Vagina (tissue), 2 donors: ENCODE data around the gene CAMP. TPM values are rescaled to one million over a fixed set of nuclear protein-coding genes. Genes with fewer than 3 reads are reported as not detected.

ENCODE experiments used
- DNase-seq, 2 donors: peaks; one replicate each; pipeline ENCODE4 v3.0.0-alpha.2; 2017; ENCODE audit errors: extremely low spot score in 2 of 2
- H3K27ac ChIP-seq: fragments of 200-600 bp; sonication (generic); one replicate; pipeline ENCODE4 v1.5.1; 2019
- H3K27me3 ChIP-seq: fragments of 200-600 bp; sonication (generic); one replicate; pipeline ENCODE4 v1.5.1; 2019
- H3K36me3 ChIP-seq, 2 donors: fragments of 200-600 bp; sonication (generic); one replicate each; pipeline ENCODE4 v1.5.1; 2017 to 2019
- H3K4me1 ChIP-seq: fragments of 200-600 bp; sonication (generic); one replicate; pipeline ENCODE4 v1.5.1; 2019
- H3K4me3 ChIP-seq, 2 donors: fragments of 200-600 bp; sonication (generic); 1 replicate in 1 of 2; 2 replicates in 1 of 2; pipeline ENCODE4 v1.5.1; 2016 to 2019
- H3K9me3 ChIP-seq: fragments of 200-600 bp; sonication (generic); one replicate; pipeline ENCODE4 v1.5.1; 2019
- CTCF ChIP-seq, 3 experiments: fragments of 450-650 bp in 2 of 3; fragments of 200-600 bp in 1 of 3; sonication (generic) in 1 of 3; IDR thresholded peaks; one replicate each; pipeline ENCODE4 v1.5.1; 2017 to 2019; ENCODE audit warnings: antibody characterized with exemption in 3 of 3, mild to moderate bottlenecking in 2 of 3, moderate library complexity in 2 of 3
- POLR2A ChIP-seq, 2 donors: fragments of 450-650 bp; IDR thresholded peaks; one replicate each; pipeline ENCODE4 v1.6.1; 2017; ENCODE audit warnings: antibody characterized with exemption in 2 of 2, mild to moderate bottlenecking in 2 of 2, moderate library complexity in 2 of 2
- POLR2AphosphoS5 ChIP-seq, 2 donors: sonication (generic); formaldehyde crosslinking; IDR thresholded peaks; one replicate each; pipeline ENCODE4 v1.9.0; 2017; ENCODE audit warnings: antibody characterized with exemption in 2 of 2, mild to moderate bottlenecking in 2 of 2, low read depth in 1 of 2; ENCODE audit not compliant: insufficient read depth in 1 of 2
- intact Hi-C: fragments of 100-400 bp; cut with DNase I; formaldehyde crosslinking; loops from one replicate; pipeline ENCODE4 v1.15.1; 2023
- total RNA-seq: library from RNA; depleted of rRNA; stranded (reverse); fragments of >200 nt; gene quantifications from one replicate; pipeline ENCODE4 v1.2.3, GENCODE V29; 2016

The CAMP gene
- total RNA-seq, 1 donor from 2014 or later: not detected

GRCh38 chr3:48214225-48214624 lies 9.1 kb upstream of the CAMP start:
- H3K27ac ChIP-seq: peak overlapping the region; percentile 85
- intact Hi-C loops: no loop called here
- no peaks in the 10 kb centered on the region for H3K9me3 ChIP-seq
- H3K27me3 ChIP-seq: no peaks in the 10 kb centered on the region
- no peak overlapping the region for H3K4me3 ChIP-seq
- TF ChIP-seq CTCF (IDR thresholded peaks at IDR 0.05) (no peak), POLR2AphosphoS5 (IDR thresholded peaks at IDR 0.05; ENCODE audit: insufficient read depth in 1 of 2, low read depth in 1 of 2) (no peak), POLR2A (IDR thresholded peaks at IDR 0.05) (no peak)
- no peak for DNase-seq
- H3K36me3 ChIP-seq: no peaks in the 10 kb centered on the region
- peaks cover 30% of the 10 kb centered on the region for H3K4me1 ChIP-seq

- intact Hi-C loops: no loop called here
- H3K4me1 ChIP-seq: peaks cover 30% of the 10 kb centered on the region
Measured at GRCh38 chr3:48215019-48215418, 8.3 kb upstream of the CAMP start.

GRCh38 chr3:48215466-48215865 lies 7.8 kb upstream of the CAMP start:
- Histone ChIP-seq H3K27me3 (no peaks in the 10 kb centered on the region), H3K27ac (peak overlapping the region; percentile 85), H3K9me3 (no peaks in the 10 kb centered on the region), H3K4me1 (peaks cover 30% of the 10 kb centered on the region), H3K36me3 (no peaks in the 10 kb centered on the region), H3K4me3 (no peak overlapping the region)
- TF ChIP-seq POLR2A (IDR thresholded peaks at IDR 0.05): no peak
- peak; percentile 28 to 38 for TF ChIP-seq POLR2AphosphoS5 (IDR thresholded peaks at IDR 0.05; ENCODE audit: insufficient read depth in 1 of 2, low read depth in 1 of 2)
- intact Hi-C loops: no loop called here
- peak in 1 of 2 donors; percentile 94 for DNase-seq

More at GRCh38 chr3:48215019-48215418, 8.3 kb upstream of the CAMP start:
- Histone ChIP-seq H3K27ac (peak overlapping the region; percentile 85), H3K9me3 (no peaks in the 10 kb centered on the region), H3K4me3 (no peak overlapping the region), H3K36me3 (no peaks in the 10 kb centered on the region), H3K27me3 (no peaks in the 10 kb centered on the region)
- DNase-seq: no peak
- TF ChIP-seq CTCF (IDR thresholded peaks at IDR 0.05) (no peak), POLR2AphosphoS5 (IDR thresholded peaks at IDR 0.05; ENCODE audit: insufficient read depth in 1 of 2, low read depth in 1 of 2) (no peak), POLR2A (IDR thresholded peaks at IDR 0.05) (no peak)

- peak in 1 of 2 donors; percentile 93 for DNase-seq
- intact Hi-C loops: no loop called here
- Histone ChIP-seq H3K27ac (peak overlapping the region; percentile 85), H3K4me1 (peaks cover 30% of the 10 kb centered on the region), H3K9me3 (no peaks in the 10 kb centered on the region), H3K36me3 (no peaks in the 10 kb centered on the region), H3K27me3 (no peaks in the 10 kb centered on the region), H3K4me3 (no peak overlapping the region)
- TF ChIP-seq CTCF (IDR thresholded peaks at IDR 0.05) (no peak), POLR2AphosphoS5 (IDR thresholded peaks at IDR 0.05; ENCODE audit: insufficient read depth in 1 of 2, low read depth in 1 of 2) (peak in 1 of 2 donors; percentile 2)
Measured at GRCh38 chr3:48215876-48216275, 7.4 kb upstream of the CAMP start.

GRCh38 chr3:48217449-48217848 lies 5.8 kb upstream of the CAMP start:
- H3K27me3 ChIP-seq: no peaks in the 10 kb centered on the region
- H3K9me3 ChIP-seq: no peaks in the 10 kb centered on the region
- H3K4me3 ChIP-seq: no peak overlapping the region
- peaks cover 30% of the 10 kb centered on the region for H3K4me1 ChIP-seq
- no peaks in the 10 kb centered on the region for H3K36me3 ChIP-seq
- no peak for TF ChIP-seq POLR2AphosphoS5 (IDR thresholded peaks at IDR 0.05; ENCODE audit: insufficient read depth in 1 of 2, low read depth in 1 of 2)
- no peak for TF ChIP-seq CTCF (IDR thresholded peaks at IDR 0.05)
- no peak for TF ChIP-seq POLR2A (IDR thresholded peaks at IDR 0.05)
- no peak overlapping the region for H3K27ac ChIP-seq
- DNase-seq: no peak
- intact Hi-C loops: no loop called here
